H1 (cell line): Measurements from ENCODE around the gene ANK3. TPM values are rescaled to one million over a fixed set of nuclear protein-coding genes. Genes with fewer than 3 reads are reported as not detected.

ENCODE experiments used
- CTCF ChIA-PET: fragments of 300-600 bp; sonication (Branson Sonifier 250); formaldehyde crosslinking; loops from one replicate; lab custom pipeline; 2021; ENCODE audit not compliant: partially characterized antibody; lab: Charles Lee
- POLR2A ChIA-PET: fragments of 300-600 bp; sonication (Branson Sonifier 250); formaldehyde crosslinking; loops from one replicate; lab custom pipeline; 2021; ENCODE audit warnings: inconsistent platforms; ENCODE audit not compliant: partially characterized antibody; lab: Charles Lee
- DNase-seq, 2 experiments: peaks; one replicate each; pipeline versions ENCODE4 v3.0.0 to v3.0.0-alpha.2; 2010 to 2022; ENCODE audit warnings: low spot score in 2 of 2, low read depth in 1 of 2, mixed read lengths in 1 of 2
- FAIRE-seq: peaks from 2 replicates; lab custom pipeline; 2011; peaks lifted over from hg19 to GRCh38; lab: Jason Lieb, UNC
- H2AFZ ChIP-seq: 2 replicates; pipeline ENCODE4 v1.8.1; 2012; ENCODE audit warnings: low read length, inconsistent platforms
- H2AK5ac ChIP-seq: 2 replicates; pipeline ENCODE4 v1.6.1; 2013; ENCODE audit warnings: low read depth, low read length
- H2BK120ac ChIP-seq: replicated peaks from 2 replicates; pipeline ENCODE3; 2013; ENCODE audit warnings: low read depth, low read length, inconsistent platforms
- H2BK12ac ChIP-seq: 2 replicates; pipeline ENCODE4 v1.6.1; 2013; ENCODE audit warnings: low read depth, low read length
- H2BK15ac ChIP-seq: 2 replicates; pipeline ENCODE4 v1.6.1; 2013; ENCODE audit warnings: low read length
- H2BK20ac ChIP-seq: 2 replicates; pipeline ENCODE4 v1.6.1; 2013; ENCODE audit warnings: low read length
- H2BK5ac ChIP-seq: 2 replicates; pipeline ENCODE4 v1.6.1; 2013; ENCODE audit warnings: low read depth, low read length
- H3K14ac ChIP-seq: 2 replicates; pipeline ENCODE4 v1.6.1; 2013; ENCODE audit warnings: inconsistent platforms; ENCODE audit not compliant: insufficient read length
- H3K18ac ChIP-seq: 2 replicates; pipeline ENCODE4 v1.6.1; 2013; ENCODE audit warnings: low read length; ENCODE audit errors: extremely low read depth
- H3K23ac ChIP-seq: 2 replicates; pipeline ENCODE4 v1.6.1; 2013; ENCODE audit warnings: inconsistent platforms; ENCODE audit not compliant: insufficient read length
- H3K23me2 ChIP-seq: 2 replicates; pipeline ENCODE4 v1.6.1; 2013; ENCODE audit warnings: low read depth, low read length
- H3K27ac ChIP-seq: 2 replicates; pipeline ENCODE4 v1.6.1; 2011; ENCODE audit warnings: low read depth, low read length, inconsistent platforms
- H3K27me3 ChIP-seq, 4 experiments: replicated peaks in 1 of 4; 1 replicate in 1 of 4; 2 replicates in 3 of 4; pipeline versions ENCODE4 v1.6.1 to v1.8.1; 2011 to 2013; ENCODE audit warnings: low read length in 3 of 4, mild to moderate bottlenecking in 3 of 4, inconsistent platforms in 2 of 4, mixed read lengths in 2 of 4, moderate library complexity in 1 of 4; ENCODE audit not compliant: control insufficient read depth in 3 of 4, insufficient read depth in 3 of 4; ENCODE audit errors: extremely low read depth in 1 of 4
- H3K36me3 ChIP-seq, 4 experiments: 2 replicates each; pipeline versions ENCODE4 v1.6.1 to v1.8.1; 2011 to 2013; ENCODE audit warnings: mild to moderate bottlenecking in 4 of 4, low read length in 3 of 4, moderate library complexity in 2 of 4, control low read depth in 1 of 4, inconsistent platforms in 1 of 4; ENCODE audit not compliant: insufficient read depth in 4 of 4, control insufficient read depth in 2 of 4
- H3K4ac ChIP-seq: replicated peaks from 2 replicates; pipeline ENCODE3; 2013; ENCODE audit warnings: low read length, low read depth, mixed read lengths, inconsistent platforms; ENCODE audit not compliant: insufficient read length
- H3K4me1 ChIP-seq, 4 experiments: replicated peaks in 1 of 4; 1 replicate in 1 of 4; 2 replicates in 3 of 4; pipeline versions ENCODE4 v1.6.1 to v1.8.1; 2011 to 2013; ENCODE audit warnings: low read length in 3 of 4, inconsistent platforms in 2 of 4, mixed read lengths in 1 of 4; ENCODE audit not compliant: insufficient read depth in 4 of 4, control insufficient read depth in 3 of 4
- H3K4me2 ChIP-seq, 2 experiments: 2 replicates each; pipeline versions ENCODE4 v1.6.1 to v1.8.1; 2011 to 2013; ENCODE audit warnings: low read depth in 2 of 2, low read length in 2 of 2, control low read depth in 1 of 2, inconsistent platforms in 1 of 2, mild to moderate bottlenecking in 1 of 2; ENCODE audit not compliant: insufficient read depth in 1 of 2
- H3K4me3 ChIP-seq, 4 experiments: fragments of 200-600, 300-600 bp in 1 of 4; sonication (generic), shearing (Covaris generic), sonication (Bioruptor Twin) in 1 of 4; 2 replicates each; pipeline versions ENCODE4 v1.5.1 to v1.8.1; 2011 to 2016; ENCODE audit warnings: low read length in 4 of 4, low read depth in 3 of 4, control low read depth in 2 of 4, inconsistent platforms in 2 of 4, mild to moderate bottlenecking in 2 of 4, mixed read lengths in 1 of 4, moderate library complexity in 1 of 4; ENCODE audit not compliant: insufficient read depth in 2 of 4; ENCODE audit errors: extremely low read depth in 1 of 4
- H3K56ac ChIP-seq: replicated peaks from 2 replicates; pipeline ENCODE3; 2013; ENCODE audit warnings: low read depth, mild to moderate bottlenecking, mixed read lengths, low read length, inconsistent platforms; ENCODE audit not compliant: insufficient read length
- H3K79me1 ChIP-seq: 2 replicates; pipeline ENCODE4 v1.6.1; 2013; ENCODE audit warnings: low read depth, low read length, control low read depth
- H3K79me2 ChIP-seq, 2 experiments: 2 replicates each; pipeline versions ENCODE4 v1.6.1 to v1.8.1; 2012 to 2013; ENCODE audit warnings: low read length in 2 of 2, mild to moderate bottlenecking in 2 of 2, inconsistent platforms in 1 of 2; ENCODE audit not compliant: insufficient read depth in 2 of 2, control insufficient read depth in 1 of 2
- H3K9ac ChIP-seq, 4 experiments: replicated peaks in 1 of 4; 1 replicate in 1 of 4; 2 replicates in 3 of 4; pipeline versions ENCODE4 v1.6.1 to v1.8.1; 2011 to 2013; ENCODE audit warnings: low read depth in 3 of 4, low read length in 3 of 4, control low read depth in 2 of 4, mild to moderate bottlenecking in 2 of 4, moderate library complexity in 2 of 4, inconsistent platforms in 1 of 4; ENCODE audit errors: extremely low read depth in 1 of 4
- H3K9me3 ChIP-seq, 2 experiments: 2 replicates each; pipeline versions ENCODE4 v1.6.1 to v1.8.1; 2012 to 2013; ENCODE audit warnings: mild to moderate bottlenecking in 2 of 2, moderate library complexity in 2 of 2, control low read depth in 1 of 2, inconsistent platforms in 1 of 2, low read depth in 1 of 2, low read length in 1 of 2, mixed read lengths in 1 of 2; ENCODE audit not compliant: insufficient read depth in 2 of 2
- H4K20me1 ChIP-seq, 2 experiments: replicated peaks in 1 of 2; 2 replicates each; pipeline versions ENCODE3 to v1.8.1; 2011 to 2013; ENCODE audit warnings: inconsistent platforms in 2 of 2, low read length in 2 of 2, mild to moderate bottlenecking in 1 of 2; ENCODE audit not compliant: insufficient read depth in 2 of 2, control insufficient read depth in 1 of 2
- H4K5ac ChIP-seq: 2 replicates; pipeline ENCODE4 v1.6.1; 2013; ENCODE audit warnings: low read length, low read depth, mixed read lengths, inconsistent platforms; ENCODE audit not compliant: insufficient read length
- H4K8ac ChIP-seq: 2 replicates; pipeline ENCODE4 v1.8.0; 2013; ENCODE audit warnings: mild to moderate bottlenecking, moderate library complexity, low read length, inconsistent platforms; ENCODE audit not compliant: insufficient read depth; ENCODE audit errors: extremely low read depth
- H4K91ac ChIP-seq: replicated peaks from 2 replicates; pipeline ENCODE3; 2013; ENCODE audit warnings: low read length, mixed read lengths, inconsistent platforms; ENCODE audit not compliant: insufficient read length
- RXRA ChIP-seq: IDR thresholded peaks from 2 replicates; pipeline ENCODE4 v1.6.1; 2011; ENCODE audit warnings: low read depth, mild to moderate bottlenecking, low read length, moderate library complexity; ENCODE audit not compliant: insufficient read depth
- SUZ12 ChIP-seq: fragments of 200-600 bp; sonication (generic); IDR thresholded peaks from 2 replicates; pipeline ENCODE4 v1.6.1; 2012; ENCODE audit warnings: mild to moderate bottlenecking, inconsistent platforms, low read length, moderate library complexity, mixed read lengths
- polyA plus RNA-seq, 7 experiments: library from polyadenylated mRNA; depleted of rRNA in 3 of 7; stranded (reverse) in 5 of 7; unstranded in 2 of 7; fragments of >200 nt in 5 of 7; fragments of 200-250 nt in 2 of 7; gene quantifications; 1 replicate in 5 of 7; 2 replicates in 1 of 7; 4 replicates in 1 of 7; pipeline versions ENCODE4 v1.2.1 to v1.2.3, GENCODE V29; 2011 to 2013; ENCODE audit warnings: missing spikeins in 2 of 7, mixed read lengths in 2 of 7
- total RNA-seq: library from RNA; stranded (reverse); fragmentation: NEBNext Ultra II Directional; extraction: Animal tissue kit (Norgen Biotek cat#: 25700); gene quantifications from 2 replicates; pipeline ENCODE4 v1.2.1, GENCODE V29; 2021
- TF ChIP-seq, protein P1 (sequence below): IDR thresholded peaks from 2 replicates; pipeline ENCODE4 v1.6.1; 2012; ENCODE audit warnings: low read length, inconsistent platforms

The ANK3 gene
- total and polyA plus RNA-seq, 2 of the 8 experiments (the other 6 are each of a cell fraction or from before 2014, with no cell fraction given), result 18.1 to 67.9 TPM

DNA sequence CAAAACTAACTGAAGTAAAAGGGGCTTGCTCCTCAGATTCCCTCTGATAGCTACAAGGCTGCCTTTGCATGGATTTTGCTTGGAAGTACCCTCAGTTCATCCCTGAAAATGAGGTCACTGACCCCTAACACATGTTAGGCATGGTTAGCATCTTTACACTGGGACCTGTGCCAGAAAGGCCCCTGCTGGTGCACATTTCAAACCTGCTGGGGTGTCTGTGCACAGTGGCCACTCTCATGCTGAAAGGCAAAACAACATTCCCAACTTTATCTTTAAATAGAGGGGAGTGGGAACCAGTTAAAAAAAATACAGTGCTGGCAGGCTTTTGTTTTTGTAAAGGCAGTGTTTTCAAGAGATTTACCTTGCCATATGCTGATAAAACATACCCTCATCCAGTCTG lies 99.1 kb downstream of the ANK3 start:
- Histone ChIP-seq H2BK12ac (no peak overlapping the region), H2BK5ac (no peak overlapping the region), H3K9me3 (no peaks in the 10 kb centered on the region), H4K20me1 (no peaks in the 10 kb centered on the region), H2BK120ac (no peak overlapping the region), H3K23me2 (no peaks in the 10 kb centered on the region), H3K56ac (no peak overlapping the region), H3K4me2 (no peak overlapping the region), H3K14ac (no peak overlapping the region), H2BK20ac (no peak overlapping the region), H4K5ac (no peak overlapping the region), H2AFZ (no peak overlapping the region), H3K79me1 (no peaks in the 10 kb centered on the region), H2BK15ac (no peak overlapping the region), H3K79me2 (no peaks in the 10 kb centered on the region), H3K27me3 (no peaks in the 10 kb centered on the region), H3K36me3 (no peaks in the 10 kb centered on the region), H4K91ac (no peak overlapping the region), H3K9ac (no peak overlapping the region), H2AK5ac (no peak overlapping the region), H3K18ac (no peak overlapping the region), H3K27ac (no peak overlapping the region), H3K4me3 (no peak overlapping the region), H4K8ac (no peak overlapping the region), H3K4ac (no peak overlapping the region), H3K23ac (no peak overlapping the region), H3K4me1 (no peaks in the 10 kb centered on the region)
- TF ChIP-seq, protein P1, sequence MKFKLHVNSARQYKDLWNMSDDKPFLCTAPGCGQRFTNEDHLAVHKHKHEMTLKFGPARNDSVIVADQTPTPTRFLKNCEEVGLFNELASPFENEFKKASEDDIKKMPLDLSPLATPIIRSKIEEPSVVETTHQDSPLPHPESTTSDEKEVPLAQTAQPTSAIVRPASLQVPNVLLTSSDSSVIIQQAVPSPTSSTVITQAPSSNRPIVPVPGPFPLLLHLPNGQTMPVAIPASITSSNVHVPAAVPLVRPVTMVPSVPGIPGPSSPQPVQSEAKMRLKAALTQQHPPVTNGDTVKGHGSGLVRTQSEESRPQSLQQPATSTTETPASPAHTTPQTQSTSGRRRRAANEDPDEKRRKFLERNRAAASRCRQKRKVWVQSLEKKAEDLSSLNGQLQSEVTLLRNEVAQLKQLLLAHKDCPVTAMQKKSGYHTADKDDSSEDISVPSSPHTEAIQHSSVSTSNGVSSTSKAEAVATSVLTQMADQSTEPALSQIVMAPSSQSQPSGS, result no peak
- TF ChIP-seq RXRA, result no peak
- no peak for TF ChIP-seq SUZ12
- ChIA-PET POLR2A (no interaction called here), CTCF (no interaction called here)
- no peak for DNase-seq
- no peak for FAIRE-seq
